GM18498 (cell line): ENCODE measurements around the gene TMEM209.
"Not testable (repeated sequence)": the region's sequence is repeated elsewhere in the genome, so short reads cannot be mapped to it uniquely, and the experiment has no call there.

Experiments
- ATAC-seq: cut with Tn5 transposase; IDR thresholded peaks from one replicate; pipeline ENCODE4 v1.9.1; 2021; ENCODE audit warnings: mild to moderate bottlenecking, moderate library complexity; ENCODE audit not compliant: unreplicated experiment

Gene TMEM209

DNA sequence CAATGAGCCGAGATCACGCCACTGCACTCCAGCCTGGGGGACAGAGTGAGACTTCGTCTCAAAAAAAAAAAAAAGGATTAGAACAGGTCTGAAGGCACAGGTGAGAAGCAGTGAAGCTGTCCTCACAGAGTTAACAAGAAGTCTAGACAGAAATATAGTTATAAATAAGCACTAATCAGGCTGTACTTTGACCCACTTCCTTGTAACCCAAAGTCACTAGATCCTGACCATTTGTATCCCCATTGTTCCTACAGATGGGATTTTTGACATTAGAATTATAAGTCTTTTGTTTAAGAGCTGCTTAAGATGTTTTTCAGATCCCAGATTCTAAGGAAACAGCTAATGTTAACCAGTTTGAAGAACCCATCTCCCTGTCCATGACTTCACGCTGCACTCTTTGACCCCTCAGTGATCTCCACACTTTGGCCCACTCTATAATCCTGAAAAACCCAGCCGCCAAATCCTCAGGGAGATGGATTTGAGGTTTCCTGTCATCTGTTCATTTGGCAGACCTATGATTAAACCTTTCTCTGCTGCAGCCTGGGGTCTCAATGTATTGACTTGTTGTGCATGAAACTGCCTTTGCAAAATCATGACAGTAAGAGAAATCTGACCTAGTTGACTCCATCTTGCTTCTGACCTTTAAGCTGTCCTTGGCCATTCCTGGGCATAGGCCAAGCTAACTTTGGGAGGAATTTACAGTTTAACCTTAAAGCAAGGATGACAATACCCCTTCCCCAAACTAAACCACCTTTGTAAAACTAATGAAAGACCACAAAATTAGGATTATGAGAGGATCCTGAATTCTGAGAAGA, 13.8 kb upstream of the TMEM209 start:
- ATAC-seq = no peak

DNA sequence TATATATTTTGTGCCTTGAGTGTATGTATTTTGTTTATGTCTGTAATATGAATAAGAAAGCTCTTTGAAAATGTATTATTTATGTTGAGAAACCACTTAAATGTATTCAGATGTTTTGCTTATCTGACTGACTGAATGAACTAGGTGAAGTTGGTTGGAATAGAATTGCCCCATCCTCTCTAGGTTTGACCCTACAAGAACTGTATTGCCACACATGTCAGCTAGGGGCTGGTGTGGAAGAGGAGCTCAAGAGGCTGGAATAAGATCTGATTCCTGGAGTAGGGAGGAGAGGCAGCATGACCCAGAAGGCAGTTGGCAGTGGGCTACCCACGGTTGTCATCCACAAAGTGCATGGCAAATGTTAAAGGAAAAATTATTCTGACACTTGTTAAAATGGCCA, 11.5 kb upstream of the TMEM209 start:
- no peak for ATAC-seq

DNA sequence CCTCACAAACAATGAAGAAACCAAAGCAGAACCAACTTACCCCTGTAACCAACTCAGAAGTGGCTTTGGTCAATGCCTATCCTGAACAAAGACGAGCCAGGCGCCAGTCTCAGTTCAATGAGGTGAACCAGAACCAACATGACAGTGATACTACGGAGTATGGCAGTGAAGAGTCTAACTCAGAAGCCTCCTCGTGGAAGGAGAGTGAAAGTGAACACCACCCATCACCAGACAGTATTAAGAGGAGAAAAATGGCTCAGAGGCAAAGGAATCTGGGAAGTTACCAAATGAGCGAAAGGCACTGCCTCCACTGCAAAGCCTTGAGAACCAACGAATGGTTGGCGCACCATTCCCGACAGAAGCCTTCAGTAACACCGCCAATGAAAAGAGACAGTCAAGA, 10.8 kb upstream of the TMEM209 start:
- no peak for ATAC-seq

DNA sequence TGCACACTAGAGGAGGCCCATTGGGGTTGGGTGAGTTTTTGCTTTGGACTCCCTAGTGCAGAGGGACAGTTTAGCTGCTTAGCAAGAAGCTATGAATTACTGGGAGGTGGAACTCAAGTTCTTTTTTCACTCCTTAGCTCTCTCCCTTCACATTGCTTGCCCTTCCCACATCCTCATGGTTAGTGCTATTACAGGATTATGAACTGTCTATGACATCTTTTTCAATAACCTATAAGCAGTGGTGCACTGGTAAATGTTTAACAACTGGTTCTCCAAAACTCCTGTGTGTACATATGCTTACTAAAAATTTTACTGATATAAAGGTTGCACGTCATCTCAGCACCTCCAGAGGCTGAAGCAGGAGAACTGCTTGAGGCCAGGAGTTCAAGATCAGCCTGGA, 8.6 kb upstream of the TMEM209 start:
- ATAC-seq = no peak

DNA sequence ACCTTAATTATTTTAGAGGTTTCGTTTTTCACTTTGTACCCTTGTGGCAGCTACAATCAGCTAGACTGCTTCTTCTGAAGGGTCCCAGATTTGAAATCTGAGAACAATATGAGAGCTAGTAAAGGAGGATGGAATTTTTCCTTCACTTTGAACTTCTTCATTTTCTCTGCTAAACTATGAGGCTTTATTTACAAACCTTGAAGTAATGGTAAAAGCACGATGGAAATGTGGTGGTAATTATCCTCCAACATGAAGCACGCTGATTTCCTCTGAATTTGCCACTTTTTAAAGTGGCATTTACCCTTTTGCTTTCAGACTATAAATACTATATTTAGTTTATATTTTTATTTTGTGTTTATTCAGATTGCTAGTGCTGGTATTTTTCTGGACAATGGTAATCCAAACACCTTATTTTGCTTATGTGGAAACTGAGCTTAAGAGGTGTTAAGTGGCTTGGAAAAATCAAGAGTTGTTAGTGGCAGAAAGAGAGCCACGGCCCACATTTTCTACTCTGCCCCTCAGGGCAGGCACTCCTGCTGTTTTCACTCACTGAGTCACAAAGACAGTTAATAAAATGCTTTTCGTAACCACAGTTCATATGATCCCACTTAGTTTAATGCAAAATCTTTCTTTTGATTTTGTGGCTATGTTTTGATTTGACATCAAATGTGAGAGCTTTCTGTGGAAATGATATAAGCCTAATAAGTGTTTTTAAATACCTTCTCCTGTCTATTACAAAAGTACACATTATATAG, 5.2 kb upstream of the TMEM209 start:
- ATAC-seq = no peak

DNA sequence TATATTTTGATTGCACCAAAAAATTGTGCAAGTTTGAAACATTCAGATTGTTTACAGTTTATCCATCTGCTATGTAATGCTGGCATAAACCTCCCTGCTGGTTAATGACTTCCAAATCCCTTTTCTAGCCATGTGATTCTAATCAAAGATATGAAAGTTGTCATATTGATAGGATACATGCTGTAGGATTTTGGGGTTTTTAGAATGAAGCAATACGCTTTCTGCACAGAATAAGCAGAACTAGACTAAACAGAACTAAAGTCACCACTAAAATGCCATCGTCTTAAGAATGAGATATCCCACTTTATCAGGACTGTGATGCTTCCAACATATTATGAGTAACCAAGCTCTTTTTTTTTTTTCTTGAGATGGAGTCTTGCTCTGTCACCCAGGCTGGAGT, 3.3 kb upstream of the TMEM209 start:
- no peak for ATAC-seq

DNA sequence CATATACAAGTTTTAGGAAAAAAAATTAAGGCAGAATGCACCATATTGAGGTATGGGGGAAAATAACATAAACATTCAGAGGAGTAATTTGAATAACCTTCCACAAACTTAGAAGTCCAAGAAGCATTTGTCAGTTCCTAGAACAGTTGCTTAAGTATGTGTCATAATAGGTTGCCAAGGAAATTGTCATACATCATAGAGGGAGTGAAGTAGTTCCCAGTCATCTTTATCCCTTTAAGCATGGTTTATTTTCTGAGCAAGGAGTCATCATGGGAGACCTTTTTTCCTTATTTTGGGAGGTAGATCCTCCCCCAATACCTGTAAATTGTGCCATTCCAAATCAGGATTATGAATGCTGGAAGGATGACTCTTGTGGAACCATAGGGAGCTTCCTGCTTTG, 2.4 kb upstream of the TMEM209 start, which contains the start of gene SSMEM1:
Gene SSMEM1 (plus strand): TSS at position 219 of the 400 bp plus-strand sequence. CDS start 51 bp downstream, at position 270.
- ATAC-seq = no peak

DNA sequence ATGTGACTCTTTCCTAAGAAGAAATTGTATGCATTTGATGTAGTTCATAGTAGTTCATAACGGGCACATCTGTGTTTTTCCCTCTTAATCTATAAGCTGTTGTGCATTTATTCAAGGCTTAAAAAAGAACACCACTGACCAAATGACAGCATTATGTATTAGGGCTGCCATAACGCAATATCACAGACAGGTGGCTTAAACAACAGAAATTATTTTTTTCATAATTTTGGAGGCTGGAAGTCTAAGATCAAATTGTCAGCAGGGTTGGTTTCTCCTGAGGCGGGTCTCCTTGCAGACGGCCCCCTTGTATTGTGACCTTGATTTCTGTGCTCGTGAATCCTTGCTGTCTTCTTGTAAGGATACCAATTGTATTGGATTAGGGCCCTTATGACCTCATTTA, 1.8 kb upstream of the TMEM209 start:
- ATAC-seq = no peak

DNA sequence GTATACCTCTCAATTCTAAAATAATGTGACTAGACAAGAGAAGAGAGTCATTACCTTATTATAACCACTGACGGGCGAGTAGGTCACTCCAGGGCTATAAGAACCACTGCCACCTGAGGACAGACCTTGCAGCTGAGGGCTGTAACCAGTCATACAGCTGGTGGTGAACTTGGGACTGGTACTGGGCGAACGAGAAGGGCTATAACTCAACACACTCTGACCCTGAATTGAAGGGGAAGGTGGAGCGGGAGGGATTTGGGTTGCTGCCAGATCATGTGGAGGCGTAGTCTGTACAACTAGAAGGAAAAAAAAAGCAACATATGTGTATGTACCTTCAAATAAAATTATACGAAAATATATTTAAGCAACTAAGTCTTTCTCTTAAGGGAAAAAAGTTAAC, 3.4 kb downstream of the TMEM209 start:
- ATAC-seq = no peak

DNA sequence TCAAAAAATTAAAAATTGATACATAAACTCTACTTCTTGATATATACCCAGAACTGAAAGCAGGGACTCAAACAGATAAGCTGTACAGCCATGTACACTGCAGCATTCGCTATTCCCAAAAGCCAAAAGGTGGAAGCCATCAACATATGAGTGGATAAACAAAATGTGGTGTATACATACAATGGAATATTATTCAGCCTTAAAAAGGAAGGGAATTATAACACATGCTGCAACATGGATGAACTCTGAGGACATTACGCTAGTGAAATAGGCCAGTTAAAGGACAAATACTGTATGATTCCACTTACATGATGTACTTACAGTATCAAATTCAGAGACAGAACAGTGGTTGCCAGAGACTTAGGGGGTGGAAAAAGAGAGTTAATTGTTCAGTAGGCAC, 8.1 kb downstream of the TMEM209 start:
- ATAC-seq = no peak

DNA sequence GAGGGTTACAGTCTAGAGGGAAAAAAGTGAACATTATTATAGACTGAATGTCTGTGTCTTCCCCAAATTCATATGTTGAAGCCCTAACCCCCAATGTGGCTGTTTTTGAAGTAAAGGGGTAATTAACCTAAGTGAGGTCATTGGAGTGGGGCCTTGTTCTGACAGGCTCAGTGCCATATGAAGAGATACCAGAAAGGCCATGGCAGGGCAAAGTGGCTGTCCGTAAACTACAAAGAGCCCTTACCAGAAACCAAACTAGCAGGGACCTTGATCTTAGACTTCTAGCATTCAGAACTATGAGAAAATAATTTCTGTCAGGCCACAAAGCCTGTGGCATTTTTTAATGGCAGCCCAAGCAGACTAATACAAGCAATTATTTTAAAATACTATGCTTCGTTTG, 8.7 kb downstream of the TMEM209 start:
- no peak for ATAC-seq

DNA sequence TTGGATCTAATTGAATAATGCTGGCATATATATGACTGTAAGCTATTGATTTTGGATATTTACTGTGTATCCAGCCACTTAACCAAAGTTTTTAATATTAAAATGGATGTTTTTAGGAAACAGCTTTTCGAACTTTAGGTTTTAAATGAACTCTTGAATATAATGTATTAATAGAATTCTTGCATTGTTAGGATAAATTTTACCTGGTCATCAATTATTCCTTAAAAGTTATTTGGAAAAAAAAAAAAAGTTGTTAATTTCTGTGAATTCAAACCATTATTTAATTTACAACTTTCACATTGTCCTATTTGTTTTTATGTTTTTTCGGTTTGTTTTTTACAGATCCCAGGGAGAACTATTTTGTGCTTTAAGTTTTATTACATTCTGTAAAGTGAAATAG, 9.8 kb downstream of the TMEM209 start:
- ATAC-seq = no peak

DNA sequence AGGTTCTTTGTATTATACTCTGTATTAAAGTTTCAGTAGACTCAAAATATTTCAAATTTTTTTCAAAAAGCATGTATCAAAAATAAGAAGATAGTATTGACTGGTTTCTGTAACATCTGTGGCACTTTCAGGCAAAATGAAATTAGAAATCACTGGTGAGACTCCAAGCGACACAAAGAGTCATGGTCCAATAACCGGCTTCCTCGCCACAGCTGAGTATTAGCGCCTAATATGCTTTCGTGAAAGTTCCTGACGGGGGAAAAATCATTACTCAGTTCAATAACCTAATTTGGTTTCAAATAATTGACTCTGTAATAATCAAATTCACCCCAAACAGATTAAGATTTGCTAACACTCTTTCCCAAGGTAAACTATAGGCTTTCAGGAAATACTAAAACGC, 13.4 kb downstream of the TMEM209 start:
- ATAC-seq = no peak

DNA sequence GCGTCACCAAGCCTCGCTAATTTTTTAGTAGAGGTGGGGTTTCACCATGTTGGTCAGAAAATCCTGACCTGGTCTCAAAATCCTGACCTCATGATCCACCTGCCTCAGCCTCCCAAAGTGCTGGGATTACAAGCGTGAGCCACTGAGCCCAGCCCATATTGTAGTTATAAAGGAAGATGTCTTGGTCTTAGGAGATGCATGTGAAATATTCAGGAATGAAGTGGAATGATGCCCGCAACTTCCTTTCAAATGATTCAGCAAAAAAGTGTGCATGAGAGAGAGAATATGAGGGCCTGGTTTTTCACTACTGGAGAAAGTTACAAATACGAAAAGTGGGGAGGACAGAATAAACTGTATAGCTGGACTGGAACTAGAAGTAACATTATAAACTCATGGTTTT, 15.9 kb downstream of the TMEM209 start:
- no peak for ATAC-seq

DNA sequence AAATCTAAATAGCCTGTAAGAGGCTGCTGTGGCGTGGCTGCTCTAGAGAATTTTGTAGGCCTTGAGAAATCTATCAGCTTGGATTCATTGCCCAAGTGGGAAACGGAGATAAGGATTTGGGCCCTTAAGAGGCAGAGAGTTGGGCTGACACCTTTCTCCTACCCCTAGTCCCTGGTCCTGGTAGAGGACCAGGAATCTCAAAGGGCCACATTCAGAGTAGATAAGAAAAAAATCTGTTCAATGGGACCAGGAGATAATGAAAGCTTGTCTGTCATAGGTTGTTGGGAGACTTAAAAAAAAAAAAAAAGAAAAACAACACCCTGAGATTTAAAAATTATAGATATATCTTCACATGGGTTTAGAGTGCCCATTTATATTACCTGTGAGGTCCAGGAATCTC, 17.8 kb downstream of the TMEM209 start:
- no peak for ATAC-seq

DNA sequence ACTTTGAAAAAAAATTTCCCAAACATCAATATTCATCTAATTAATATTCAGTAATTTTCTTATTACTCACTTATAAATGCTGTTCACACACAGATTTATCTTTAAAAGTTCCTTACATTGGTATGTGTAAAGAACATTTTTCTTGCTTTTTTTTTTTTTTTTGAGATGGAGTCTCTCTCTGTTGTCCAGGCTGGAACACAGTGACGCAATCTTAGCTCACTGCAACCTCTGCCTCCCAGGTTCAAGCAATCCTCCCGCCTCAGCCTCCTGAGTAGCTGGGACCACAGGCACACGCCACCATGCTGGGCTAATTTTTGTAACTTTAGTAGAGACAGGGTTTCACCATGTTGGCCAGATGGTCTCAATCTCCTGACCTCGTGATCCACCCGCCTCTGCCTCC, 20.9 kb downstream of the TMEM209 start:
- ATAC-seq = not testable (repeated sequence)

DNA sequence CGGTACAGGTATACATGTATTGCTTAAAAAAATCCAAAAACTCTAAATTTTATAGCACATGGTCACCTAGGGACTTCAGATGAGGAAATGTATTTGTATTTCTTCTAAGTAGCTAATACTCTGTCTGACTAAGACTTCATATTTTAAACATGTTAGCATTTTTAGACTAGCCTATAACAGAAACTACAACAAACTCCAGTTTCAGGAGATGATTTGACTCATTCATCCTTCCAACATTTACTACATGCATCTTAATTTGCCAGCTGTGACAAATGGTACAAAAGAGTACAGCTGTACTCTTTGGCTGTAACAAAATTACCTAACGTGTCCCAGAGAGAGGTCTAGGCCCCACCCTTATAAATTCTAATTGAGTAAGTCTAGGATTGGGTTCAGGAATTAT, 22.2 kb downstream of the TMEM209 start:
- peak; percentile 67 for ATAC-seq

DNA sequence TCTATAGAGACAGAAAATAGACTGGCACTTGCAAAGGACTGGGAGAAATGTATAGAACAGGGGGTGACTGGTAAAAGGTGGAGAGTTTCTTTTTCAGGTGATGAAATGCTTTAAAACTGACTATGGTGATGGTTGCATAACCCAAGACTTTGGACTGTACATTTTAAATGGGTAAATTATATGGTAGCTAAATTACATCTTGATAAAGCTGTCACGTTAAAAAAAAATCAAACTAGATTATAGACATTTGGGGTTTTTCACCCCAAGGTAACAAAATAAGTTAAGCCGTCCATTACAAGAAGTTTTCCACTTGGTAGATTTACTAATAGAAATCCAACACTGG, 24.0 kb downstream of the TMEM209 start:
- ATAC-seq = no peak

DNA sequence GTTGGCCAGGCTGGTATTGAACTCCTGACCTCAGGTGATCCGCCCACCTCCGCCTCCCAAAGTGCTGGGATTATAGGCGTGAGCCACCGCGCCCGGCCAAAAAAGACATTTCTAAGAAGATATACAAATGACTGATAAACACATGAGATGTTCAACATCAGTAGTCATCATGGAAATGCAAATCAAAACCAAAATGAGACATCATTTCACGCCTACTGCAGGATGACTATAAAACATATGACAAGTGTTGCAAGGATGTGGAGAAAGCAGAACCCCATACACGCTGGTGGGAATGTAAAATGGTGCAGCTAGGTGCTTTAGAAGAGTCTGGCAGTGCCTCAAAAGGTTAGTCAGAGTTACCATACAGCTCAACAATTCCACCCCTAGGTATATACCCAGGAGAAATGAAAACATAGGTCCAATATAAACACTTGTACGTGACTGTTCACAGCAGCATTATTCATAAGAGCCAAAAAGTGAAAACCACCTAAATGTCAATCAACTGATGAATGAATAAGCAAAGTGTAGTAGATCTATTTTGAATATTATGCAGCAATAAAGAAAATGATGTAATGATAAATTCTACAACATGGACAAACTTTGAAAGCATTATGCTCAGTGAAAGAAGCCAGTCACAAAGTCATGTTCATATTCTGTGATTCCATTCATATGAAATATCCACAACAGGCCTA, 24.5 kb downstream of the TMEM209 start:
- no peak for ATAC-seq

DNA sequence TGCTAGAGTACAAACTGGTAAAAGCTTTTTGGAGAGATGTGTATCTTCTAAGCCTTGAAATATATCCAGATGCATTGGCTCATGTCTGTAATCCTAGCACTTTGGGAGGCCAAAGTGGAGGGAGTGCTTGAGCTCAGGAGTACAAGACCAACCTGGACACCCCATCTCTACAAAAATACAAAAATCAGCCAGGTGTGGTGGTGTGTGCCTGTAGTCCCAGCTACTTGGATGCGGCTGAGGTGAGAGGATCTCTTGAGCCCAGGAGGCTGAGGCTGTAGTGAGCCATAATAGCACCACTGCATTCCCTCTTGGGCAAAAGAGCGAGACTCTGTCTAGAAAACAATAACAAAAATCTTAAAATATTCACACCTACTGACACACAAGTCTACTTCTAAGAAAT, 25.6 kb downstream of the TMEM209 start:
- no peak for ATAC-seq

DNA sequence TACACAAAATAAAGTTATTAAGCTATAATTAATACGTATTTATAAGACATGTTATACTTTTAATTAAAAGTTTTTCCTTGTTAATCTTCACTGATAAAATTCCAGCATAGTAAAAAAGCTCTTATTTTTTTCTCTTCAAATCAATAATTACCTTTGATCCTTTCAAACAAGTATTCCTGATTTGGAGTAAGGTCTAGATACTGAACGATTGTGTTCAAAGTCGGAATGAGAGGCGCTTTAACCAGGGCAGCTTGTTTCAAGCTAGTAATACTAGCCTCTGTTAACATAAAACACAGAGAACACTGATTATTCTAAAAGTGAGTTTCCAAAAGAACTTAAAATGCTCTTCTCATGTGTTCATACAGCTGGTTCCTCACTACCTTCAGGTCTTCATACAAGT, 27.0 kb downstream of the TMEM209 start:
- no peak for ATAC-seq
